GM19239 (cell line): ENCODE measurements around the gene GRM8.

Source experiments
- DNase-seq: peaks from one replicate; pipeline ENCODE4 v3.0.0; 2011; ENCODE audit warnings: low spot score; ENCODE audit not compliant: insufficient read length
- FAIRE-seq: peaks from 2 replicates; lab custom pipeline; 2011; peaks lifted over from hg19 to GRCh38; lab: Jason Lieb, UNC

The GRM8 gene

DNA sequence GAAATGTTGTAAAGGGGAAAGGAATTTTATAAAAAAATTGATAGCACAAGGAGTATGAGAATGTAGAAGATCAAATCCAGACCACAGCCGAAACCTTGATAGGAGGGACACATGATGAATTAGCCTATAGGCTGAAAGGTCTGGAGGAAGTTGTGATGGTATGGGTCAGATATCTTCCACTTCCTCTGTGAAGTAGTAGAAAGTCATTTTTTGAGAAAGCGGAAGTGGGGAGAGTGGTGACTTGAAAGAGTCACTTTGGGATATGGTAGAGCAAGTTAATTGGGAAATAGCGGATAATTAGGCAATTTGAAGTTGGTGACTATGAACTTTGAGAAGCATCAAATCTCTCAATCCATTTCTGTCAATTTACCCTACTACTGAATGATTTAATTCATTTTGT, 99.4 kb downstream of the GRM8 start:
- no peak for DNase-seq
- FAIRE-seq, result no peak

DNA sequence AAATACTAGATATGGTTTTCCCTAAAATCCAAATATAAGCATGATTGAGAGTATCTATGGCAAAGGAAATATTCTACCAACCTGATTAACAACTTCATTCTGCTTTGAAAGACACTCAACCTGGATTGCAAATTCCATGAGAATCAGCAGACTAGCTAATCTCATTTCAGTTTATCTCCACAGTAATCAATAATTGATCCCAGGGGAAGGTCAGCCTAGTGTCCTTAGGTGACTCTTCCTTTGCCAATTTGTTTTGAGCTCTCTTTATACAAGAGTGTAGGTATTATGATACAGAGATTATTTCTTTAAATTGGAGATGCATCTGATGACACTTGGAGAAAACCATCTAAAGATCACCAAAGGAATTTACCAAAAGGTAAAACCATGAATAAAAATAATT, 100.3 kb downstream of the GRM8 start:
- FAIRE-seq (no peak), DNase-seq (no peak)

DNA sequence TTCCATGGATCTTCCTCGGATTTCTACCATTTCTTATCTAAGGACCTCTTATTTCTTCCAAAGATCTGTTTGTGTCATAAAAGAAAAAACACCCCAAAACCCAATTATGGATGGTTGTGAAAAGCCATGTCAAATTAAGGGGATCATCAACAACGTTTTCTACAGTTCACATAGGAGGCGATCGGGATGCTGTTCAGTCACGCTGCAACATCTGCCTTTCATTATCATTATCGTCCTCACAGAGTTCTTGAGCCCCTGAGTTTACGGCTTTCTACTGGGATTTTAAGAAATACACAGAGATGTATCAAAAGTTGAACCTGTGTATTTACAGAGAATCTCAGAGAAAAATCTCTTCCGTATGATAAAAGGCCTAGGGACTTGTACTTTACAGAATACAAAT, 101.4 kb downstream of the GRM8 start:
- DNase-seq, result no peak
- no peak for FAIRE-seq

DNA sequence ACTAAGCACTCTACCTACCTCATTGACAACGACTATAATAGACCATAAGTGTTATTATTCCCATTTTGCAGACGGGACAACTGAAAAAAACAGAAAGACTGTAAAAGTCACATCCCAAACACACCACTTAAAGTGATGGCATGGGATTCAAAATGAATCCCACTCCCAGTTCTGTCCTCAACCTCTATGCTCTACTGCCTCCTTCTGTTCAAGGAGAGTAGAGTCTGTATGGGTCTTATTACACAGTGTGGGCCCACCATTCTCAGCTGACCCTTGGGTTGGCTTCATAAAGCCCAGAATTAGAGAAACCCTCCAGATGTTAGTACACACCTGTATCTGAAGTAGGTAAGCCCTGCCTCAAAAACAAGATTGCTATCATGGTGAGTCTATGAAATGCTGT, 102.2 kb downstream of the GRM8 start:
- FAIRE-seq (no peak), DNase-seq (no peak)

DNA sequence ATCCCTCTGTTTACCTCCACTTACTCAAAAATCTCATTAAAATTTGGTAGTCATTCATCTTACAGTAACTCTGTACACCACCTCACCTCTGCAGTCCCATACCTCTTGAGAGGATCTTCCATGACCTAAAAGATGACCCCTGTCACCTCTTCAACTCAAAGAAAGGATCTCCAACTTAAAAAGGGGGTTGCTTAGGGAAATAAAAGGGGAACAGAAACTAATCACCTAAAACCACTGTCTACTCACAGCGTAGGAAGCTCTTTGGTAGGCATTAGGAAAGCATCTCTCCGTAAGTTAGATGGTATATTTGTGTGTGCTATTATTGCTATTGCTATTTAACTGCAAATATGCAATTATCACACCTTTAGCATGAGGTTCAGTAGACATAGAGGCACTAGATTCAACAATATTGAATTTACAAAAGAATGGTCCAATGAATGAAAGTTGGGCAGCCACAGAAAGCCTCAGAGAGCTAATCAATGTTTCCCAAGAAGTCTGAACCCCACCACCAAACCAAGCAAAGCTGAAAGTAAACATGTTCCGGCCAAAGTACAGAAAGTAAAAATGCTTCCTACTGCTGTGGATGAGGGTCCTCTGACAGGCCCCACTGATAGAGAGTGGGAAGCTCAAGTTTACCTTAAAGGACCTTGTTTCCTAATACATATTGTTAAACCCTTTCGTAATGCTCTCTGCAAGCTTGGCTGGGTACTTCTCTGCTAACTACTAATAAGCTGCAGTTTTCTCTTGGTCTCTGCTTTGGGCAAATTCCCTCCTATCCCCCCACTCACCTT, 105.8 kb downstream of the GRM8 start:
- no peak for FAIRE-seq

DNA sequence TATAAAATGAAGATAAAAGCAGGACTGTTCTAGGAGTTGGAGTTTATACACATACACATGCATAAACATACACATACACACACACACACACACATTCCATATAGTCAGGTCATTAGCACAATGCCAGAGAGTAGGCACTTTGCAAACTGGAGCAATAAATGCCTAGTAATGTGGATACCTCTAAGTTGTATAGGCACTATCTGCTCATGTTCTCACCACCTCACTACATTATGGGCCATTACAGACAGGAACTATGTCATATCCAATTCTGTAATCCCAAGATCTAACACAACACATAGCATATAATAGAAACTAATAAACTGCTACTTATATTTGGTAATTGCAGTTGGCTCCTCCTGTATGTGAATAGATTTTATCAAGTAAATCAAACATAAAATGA, 115.6 kb downstream of the GRM8 start:
- FAIRE-seq (no peak), DNase-seq (no peak)

More for the DNA sequence above, 105.8 kb downstream of the GRM8 start:
- DNase-seq, result no peak

DNA sequence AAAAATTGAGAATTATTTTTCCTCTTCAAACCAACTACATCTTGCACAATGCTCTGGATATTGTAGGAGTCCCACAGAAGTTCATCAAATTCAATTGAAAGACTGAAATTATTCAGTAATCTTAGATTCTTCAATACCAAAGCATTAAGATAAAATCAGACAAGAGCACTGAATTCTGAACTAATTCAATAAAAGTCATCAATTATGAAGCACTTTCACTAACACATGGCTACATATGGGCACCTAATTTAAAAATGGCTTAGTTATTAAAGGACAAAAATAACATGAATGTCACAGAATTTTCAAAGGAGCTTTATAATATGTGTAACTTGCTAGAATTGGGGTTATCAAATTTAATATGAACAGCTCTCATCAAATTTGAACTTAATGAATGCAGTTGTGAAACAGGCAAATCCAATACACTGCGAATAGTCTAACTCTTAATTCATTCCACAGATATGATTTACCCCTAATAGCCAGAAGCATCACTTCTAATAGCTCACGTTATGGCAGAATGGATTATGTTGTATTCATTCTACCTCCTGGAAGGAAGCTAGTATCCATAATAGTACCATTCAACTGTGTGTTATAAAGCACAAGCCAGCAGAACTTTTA, 116.8 kb downstream of the GRM8 start:
- no peak for DNase-seq
- no peak for FAIRE-seq

DNA sequence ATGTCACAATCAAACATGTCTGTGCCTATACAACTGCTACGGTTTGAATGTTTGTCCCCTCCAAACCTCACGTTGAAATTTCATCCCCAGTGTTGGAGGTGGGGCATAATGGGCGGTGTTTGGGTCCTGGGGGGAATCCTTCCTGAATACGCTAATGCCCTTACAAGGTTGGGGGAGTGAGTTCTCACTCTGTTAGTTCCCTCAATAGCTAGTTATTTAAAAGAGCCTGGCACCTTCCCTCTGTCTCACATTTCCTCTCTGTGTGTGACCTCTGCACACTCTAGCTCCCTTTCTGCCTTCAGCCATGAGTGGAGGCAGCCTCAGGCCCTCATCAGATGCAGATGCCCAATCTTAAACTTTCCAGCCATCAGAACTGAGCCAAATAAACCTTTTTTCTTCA, 129.5 kb downstream of the GRM8 start:
- no peak for FAIRE-seq

DNA sequence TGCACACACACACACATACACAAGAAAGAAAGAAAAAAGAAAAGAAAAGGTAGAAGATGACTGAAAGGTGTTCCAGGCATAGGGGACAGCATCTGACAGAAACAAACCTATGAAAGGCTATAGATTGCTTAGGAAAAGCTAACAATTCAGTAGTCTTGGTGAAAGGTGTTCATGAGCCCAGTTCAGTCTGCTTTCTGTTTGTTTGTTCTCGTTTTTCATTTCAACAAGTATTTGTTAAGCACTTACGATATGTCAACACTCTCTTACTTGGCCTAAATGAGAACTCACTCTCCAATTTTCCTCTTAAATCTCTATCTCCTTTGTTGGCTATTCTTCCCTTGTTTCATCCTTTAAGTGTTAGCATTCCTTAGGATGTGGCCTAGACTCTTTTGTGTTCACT, 133.2 kb downstream of the GRM8 start:
- FAIRE-seq (no peak), DNase-seq (no peak)

More for the DNA sequence above, 129.5 kb downstream of the GRM8 start:
- DNase-seq, result no peak

DNA sequence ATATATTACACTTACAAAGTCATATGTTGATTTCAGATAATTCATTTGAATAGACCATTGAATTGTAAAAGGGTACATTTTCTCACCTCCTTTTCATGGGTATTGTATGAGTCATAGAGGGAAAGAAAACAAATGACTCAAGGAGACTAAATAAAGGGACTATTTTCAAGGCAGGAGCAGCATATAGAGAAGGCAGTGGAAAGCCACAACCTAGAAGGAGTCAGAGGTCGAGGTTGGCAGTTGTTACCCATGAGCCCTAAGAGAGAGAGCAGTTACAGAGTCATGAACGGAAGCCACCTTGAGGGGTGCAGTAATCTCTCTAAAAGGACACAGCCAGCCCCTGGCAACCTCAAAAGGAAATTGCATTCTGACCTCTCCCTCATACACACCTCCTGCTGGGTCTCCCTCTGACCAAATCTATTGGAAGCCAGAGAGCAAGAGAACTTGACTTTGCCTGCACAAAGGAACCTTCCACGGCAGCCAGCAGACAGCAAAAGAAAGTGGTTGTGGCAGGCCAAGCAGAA, 137.9 kb downstream of the GRM8 start:
- no peak for DNase-seq
- no peak for FAIRE-seq

DNA sequence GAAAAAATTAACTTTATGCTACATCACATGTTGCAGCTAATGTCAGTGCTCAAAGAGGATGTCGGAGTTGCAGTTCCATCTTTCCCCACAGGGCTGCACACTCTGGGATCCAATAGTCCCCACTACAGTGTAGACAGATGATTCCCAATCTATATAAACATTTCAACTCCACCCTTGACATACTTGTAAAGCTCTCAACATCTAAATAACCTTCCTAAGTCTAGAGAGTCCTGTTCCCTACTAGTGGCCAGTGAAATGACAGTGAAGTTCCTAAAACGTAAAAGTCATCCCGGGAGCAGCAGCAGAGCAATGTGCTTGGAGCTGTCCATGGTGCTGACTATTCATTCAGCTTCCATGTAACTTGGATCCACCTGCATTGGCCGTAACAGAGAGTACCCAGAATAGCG, 145.1 kb downstream of the GRM8 start:
- FAIRE-seq (peak; percentile 33), DNase-seq (peak; percentile 27)

DNA sequence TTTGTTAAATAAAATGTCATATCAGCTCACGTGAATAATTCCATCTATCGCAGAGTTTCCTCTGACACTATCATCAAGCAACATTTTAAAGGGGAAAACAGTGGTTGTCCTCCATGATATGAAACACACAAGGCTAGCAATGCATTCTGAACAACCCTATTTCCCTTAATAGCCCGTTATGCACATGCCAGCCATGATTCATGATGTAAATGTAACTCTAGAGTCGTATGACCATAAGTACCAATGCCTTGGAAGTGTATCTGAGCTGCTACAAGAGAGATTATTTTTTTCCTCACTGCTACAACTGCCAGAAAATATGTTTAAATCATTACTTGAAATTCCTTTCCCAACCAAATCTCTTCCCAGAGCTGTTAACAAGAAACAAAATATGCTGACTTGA, 159.4 kb downstream of the GRM8 start:
- no peak for FAIRE-seq
- DNase-seq, result no peak

DNA sequence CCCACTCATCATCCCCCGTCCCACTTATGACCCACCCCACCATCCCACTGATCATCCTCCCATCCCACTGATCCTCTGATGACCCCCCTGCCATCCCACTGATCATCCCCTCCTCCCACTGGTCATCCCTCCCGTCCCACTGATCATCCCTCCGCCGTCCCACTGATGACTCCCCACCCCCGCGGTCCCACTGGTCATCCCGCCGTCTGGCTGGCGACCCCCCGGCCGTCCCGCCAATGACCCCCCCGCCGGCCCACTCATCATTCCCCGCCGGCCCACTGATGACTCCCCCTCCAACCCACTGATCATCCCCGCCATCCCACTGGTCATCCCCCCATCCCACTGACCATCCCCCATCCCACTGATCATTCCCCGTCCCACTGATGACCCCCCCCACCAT, 161.1 kb downstream of the GRM8 start:
- no peak for DNase-seq
- no peak for FAIRE-seq

DNA sequence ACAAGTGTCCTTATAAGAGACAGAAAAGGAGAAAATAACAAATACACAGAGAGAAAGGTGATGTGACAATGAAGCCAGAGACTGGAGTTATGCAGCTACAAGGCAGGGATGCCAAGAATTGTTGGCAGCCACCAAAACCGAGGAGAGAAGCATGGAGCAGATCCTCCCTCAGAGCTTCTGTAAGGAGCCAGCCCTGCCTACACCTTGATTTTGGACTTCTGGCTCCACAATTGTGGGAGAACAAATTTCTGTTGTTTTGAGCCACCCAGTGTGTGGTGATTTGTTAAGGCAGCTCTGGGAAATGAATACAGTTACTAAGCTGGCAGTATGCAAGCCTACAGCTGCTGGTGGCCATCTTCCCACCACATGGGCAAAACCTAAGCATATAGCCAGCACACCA, 163.6 kb downstream of the GRM8 start:
- no peak for FAIRE-seq
- no peak for DNase-seq

DNA sequence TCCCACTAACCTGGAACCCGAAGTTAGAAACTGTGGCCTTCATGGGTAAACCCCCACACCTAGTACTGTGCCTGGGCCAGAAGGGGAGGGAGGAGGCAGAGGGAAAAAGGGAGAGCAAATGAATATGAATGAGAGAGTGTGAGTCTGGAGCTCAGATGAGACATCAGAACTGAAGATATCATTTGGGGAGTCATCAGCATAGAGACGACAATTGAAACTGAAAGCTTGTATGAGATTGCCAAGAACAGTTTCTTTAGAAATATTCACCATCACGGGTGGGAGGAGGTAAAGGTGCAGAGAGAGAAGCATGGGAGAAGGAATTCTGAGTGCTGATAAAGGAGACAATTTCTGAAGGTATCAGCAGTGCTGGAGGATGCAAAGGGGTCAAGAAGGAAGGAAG, 171.2 kb downstream of the GRM8 start:
- no peak for DNase-seq
- FAIRE-seq, result no peak

DNA sequence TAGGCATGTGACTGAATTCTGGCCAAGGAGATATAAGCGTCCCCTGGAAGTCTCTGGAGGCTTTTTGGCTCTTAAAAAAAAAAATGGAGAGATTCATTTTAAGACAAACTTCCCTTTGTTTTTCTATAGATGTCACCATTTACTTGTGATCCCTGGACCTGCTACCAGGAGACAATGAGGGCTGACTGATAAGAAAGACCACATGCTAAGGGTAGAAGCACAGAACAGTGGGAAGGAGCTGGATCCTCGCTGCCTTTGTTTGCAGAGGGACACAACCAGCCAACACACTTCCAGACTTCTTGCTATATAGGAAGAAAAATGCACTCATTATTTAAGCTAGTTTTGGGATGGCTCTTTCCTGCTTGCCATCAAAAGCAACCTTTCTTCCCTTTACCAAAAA, 172.2 kb downstream of the GRM8 start:
- no peak for DNase-seq
- FAIRE-seq, result no peak

DNA sequence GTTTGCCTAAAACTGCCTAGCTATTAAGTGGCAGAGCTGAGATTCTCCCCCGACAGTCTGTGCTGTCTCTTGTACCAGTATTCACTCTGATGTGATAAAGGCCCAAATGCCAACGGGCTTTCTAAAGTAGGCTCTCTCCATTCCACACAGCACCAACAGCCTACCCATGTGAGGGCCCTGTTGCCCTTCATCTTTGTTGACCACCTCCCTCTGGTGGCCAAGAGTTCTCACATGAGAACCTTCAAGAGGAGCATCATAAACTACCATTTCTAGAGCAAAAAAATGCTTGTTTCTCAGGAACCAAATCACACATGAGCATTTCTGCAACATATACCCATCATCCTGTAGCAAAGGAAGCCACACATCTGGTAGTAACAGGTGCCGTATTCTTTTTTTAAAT, 185.8 kb downstream of the GRM8 start:
- DNase-seq (no peak), FAIRE-seq (no peak)

DNA sequence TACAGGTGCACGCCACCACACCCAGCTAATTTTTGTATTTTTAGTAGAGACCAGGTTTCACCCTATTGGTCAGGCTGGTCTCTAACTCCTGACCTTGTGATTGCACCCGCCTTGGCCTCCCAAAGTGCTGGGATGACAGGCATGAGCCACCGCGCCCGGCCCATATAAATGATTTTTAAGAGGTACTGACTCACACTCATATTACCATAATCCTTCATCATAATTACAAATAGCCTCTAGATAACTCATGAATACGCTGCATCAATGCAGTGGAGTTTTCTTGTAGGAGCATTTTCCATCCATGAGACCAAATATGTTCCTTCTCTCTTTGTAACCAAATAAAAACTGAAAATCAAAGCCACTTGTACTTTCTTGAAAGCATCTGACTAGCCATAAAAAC, 193.3 kb downstream of the GRM8 start:
- DNase-seq, result no peak
- no peak for FAIRE-seq

DNA sequence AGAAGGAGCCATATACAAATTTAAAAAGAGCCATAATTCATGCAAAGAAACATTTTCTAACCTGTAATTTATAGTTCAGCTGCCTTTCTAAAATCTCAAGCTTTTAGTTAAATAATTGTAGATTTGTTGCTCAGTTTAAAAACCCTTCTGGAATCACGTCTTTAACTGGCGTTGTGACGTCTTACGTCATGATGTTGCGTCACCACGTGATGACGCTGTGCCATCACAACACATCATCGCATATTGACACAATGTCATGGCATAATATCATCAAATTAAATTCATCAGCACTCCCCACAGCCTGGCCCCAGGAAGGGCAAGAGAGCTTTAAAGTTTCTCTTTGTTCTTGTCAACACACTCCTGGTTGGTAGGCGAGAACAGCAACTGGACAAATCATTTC, 194.8 kb downstream of the GRM8 start:
- DNase-seq, result no peak
- no peak for FAIRE-seq

DNA sequence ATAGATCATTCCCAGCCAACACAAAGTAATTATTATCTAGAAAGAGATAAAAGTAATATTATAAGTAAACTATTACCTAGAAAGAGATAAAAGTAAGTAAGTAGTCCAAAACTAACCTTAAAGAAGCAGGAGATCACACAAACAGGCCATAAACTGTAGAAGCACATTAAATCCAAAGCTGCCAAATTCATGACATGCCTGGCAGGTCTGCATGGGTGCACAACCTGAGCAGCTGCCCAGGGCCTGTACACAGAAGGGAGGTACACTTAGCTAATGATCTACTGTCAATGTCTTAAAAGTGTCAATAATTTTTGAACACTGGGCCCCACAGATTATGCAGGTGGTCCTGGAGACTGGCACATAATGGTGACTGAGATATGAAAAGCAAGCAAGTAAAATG, 196.5 kb downstream of the GRM8 start:
- no peak for DNase-seq
- FAIRE-seq, result no peak

DNA sequence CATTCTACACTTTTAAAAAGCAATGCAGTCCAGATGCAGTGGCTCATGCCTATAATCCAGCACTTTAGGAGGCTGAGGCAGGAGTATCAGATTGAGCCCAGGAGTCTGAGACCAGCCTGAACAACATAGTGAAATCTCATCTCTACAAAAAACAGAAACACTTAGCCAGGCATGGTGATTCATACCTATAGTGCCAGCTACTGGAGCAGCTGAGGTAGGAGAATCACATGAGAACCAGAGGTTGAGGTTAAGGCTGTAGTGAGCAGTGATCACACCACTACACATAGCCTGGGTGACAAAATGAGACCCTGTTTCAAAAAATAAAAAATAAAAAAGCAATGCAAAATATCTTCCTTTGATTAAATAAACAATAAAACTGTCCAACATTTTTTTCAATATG, 205.2 kb downstream of the GRM8 start:
- DNase-seq (no peak), FAIRE-seq (no peak)
